ENCODE data around the gene SEZ6. TPM values are rescaled to one million over a fixed set of nuclear protein-coding genes. Genes with fewer than 3 reads are reported as not detected.

The SEZ6 gene
- total RNA-seq, 1 experiment from 2014 or later, result not detected

DNA sequence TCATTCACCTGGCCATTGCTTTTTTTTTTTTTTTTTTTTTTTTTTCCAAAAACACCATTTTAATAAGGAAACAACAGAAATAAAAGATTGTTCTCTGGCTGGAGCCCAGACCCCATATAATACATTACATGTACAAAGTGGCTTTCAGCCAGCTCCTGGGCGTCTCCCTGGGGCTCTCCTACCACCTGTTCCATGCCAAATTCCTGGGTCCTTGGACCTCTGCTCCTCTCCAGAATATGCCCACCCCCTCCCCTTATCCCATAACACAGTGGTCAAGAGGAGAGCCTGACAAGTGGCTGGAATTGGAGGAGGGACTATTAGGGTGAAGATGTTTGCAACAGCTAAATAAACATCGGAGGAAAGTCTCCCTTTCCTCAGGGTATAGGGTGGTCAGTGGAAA, 50.9 kb downstream of the SEZ6 start:
- DNase-seq (ENCODE audit: low read depth), result no peak

DNA sequence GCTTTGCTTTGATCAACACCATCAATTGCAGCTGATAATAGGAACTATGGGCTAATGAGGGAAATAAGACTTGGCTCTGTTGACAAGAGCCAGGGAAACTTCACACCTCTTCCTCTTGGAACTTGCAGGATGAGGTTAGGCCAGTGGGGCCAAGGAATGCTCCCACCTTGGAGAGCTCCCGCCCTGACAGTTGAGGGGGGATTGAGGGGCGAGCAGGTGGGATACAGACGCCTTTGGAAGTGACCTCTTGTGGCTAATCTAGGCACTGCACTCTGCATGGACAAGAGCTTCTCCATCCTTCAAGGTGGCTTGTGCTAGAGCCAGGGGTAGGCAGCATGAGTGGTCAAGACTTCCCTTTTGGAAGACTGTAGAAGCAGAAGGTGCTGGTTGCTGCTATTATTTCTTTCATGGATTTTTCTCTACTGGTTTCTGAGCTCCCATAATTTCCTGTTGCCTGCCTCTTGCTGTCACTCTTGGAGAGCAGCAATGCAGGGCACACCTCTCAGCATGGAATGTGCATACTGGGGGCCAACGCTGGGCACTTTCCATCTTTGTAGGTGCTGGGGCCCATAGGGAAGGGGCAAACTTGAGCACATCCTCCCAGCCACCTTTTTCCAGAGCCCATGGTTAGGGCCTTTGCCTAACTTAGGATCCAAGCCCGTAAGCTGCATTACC, 52.3 kb downstream of the SEZ6 start:
- peak; percentile 39 for DNase-seq (ENCODE audit: low read depth)

DNA sequence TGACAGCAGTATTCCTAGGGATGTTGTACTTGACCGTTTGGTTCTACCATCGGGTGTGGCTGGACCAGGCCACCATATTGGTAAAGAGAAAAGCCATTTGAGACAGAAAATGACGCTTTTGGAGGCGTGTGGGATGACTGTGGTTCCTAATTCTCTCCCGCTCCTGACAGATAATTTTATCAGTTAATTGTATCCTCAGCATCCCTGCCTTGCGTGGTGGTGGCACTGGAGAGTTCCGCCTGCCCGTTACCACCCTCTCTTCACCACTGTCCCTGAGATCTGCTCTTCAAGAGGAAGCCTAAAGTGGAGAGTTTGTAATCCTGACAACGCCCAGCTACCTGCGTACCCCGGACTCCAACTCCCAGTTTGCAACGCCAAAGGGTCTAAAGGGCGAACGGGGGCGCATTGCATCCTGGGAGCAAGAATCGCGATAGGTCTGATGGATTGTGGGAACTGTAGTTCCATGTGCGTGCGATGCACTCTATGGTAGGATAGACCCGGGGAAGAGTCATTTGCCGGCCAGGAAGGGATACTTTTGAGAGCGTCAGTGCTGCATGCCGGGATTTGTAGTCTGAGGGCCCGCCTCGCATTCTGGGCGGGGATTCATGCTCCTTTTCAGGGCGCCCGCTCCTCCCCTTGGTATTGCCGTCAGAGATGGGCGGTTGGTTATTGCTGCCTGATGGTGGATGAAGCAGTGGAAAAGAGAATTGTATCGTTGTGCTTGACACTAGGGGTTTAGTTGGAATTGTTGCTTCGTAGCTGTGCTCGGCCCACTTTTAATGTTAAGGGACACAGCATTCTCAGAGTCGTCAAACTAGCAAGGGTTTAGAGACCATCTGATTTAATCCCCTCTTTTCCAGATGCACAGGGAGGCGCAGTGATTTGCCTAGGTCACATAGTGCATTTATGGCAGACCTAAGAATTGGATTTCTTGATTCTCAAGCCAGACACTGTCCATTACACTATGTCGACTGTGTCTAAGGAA, 53.5 kb downstream of the SEZ6 start:
- DNase-seq (ENCODE audit: low read depth), result peak; percentile 99

DNA sequence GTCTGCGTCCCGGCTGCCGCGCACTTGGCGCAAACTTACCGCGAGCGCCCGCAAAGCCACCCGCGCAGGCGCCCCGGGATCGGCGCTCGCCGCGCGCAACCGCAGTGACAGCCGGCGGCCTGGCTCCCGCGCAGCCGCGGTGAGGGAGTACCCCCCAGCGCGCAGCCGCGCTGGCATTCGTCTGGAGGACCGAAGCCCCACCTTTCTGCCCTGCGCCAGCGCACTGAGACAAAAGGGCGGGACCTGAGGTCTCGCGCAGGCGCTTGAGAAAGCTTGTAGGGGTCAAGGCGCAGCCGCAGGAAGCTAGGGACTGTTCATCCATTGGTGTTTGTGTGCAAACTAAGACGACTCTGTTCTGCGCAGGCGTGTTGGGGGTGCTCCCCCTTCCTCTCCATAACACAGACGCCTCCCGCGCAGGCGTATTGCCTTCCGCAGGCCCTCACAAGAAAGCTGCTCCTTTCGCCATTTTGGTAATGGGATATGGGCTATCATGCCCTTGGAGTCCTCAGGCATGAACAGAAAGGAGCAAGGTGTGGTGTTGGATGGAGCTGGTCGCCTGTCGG, 54.3 kb downstream of the SEZ6 start, which contains the start of gene PHF12:
Gene PHF12, minus strand, starts transcription at position 91 of the 563 bp plus-strand sequence. CDS start 558 bp downstream, outside the sequence.
- peak; percentile 100 for DNase-seq (ENCODE audit: low read depth)

DNA sequence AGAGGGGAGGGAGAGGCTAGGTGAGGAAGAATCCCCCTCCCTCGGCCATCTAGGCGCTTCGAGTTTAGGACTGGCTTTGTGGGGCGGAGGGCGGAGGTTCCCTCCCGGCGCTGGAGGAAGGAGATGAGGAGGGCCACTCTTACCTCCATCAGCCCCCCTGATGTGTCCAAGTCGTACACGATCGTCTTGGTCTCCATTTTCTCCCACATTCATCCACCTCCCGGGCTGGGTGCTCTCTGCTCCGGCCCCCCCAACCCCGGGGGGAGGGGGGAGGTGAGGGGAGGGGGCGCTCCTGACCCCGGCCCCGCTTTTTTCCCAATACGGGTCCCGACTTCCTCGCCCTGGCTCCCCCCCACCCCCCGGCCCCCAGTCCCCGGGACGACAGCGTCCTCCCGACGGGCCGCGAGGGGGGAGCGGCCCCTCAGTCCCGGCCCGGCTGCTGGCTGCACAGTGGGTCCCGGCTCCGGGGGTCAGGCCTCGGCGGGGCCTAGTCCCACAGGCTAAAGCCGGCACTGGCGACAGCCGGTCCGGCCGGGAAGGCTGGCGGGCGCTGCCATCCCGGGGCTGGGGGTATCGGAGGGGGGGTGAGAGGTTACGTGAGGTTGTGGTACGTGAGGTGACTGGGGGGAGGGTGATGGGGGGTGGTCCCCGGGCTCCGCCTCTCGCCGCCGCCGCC, 54.9 kb downstream of the SEZ6 start:
- no peak for DNase-seq (ENCODE audit: low read depth)

DNA sequence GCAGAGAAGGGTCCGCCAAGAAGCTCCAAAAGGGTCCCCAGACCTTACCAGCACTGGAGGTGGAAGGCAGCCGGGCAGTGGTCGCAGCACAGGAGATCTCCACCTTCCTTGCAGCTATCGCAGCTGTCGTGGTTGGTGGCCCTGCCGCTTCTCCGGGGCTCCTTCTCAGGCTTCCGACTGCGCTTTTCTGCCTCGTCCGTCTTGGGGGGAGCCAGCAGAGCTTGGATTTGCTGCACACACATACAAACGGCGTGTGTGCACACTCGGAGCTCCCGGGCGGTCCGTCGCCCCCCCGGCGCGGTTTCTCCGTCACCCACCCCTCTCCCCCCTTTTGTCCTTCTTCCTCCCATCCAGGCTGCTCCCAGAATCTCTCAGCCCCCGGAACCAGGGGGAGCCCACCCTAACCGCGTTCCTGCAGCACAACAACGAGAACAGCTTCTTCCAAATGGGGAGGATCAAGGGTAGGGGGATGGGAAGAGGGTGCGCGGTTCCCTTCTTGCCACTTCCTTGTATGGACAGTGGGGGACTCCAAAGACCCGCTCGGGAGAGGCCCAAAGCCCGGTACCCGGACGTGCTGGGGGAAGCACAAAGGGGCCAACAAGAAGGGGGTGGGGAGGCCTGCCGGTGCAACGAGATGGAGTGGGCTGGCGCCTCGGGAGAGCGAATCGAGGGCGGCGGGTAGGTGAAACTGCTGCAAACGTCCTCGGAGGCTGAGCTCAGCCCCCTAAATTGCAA, 55.6 kb downstream of the SEZ6 start:
- DNase-seq (ENCODE audit: low read depth), result peak; percentile 57

DNA sequence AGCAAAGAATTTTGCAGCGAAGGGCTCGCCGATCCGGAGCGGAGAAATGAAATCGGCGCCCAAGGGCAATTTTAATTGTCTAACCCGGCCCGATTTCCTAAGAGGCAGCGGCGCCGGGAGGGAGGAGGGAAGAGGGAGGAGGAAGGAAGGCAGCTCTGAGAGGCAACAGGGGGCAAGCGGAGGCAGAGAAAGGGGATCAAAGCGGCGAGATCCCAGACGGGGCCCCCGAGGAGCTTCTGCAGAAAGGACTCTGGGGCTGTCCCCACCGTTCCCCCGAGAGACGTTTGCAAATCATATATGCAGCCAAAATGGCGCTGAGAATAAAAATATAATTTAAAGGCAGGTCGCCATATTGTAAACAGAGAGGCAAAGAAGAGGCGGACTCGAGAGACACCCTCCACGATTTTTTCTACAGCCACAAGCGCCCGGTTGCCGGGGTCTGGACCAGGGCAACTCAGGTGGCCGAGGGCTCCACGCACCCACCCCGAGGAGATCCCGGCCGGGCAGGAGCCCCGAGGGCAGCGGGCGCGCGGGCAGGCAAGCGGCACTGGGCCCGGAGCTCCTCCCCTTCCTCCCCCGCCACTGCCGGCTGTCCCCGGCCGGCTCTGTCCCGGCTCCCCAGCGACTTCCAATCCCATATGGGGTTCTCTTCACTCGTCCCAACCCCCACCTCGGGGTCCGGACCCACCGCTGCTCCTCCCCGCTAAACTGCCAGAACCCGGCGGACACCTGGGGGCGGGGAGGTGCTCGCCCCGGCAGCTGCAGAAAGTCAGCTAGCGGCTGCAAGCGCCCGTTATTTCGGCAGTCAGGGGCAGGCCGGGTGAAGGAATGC, 56.4 kb downstream of the SEZ6 start:
- DNase-seq (ENCODE audit: low read depth), result peak; percentile 61

DNA sequence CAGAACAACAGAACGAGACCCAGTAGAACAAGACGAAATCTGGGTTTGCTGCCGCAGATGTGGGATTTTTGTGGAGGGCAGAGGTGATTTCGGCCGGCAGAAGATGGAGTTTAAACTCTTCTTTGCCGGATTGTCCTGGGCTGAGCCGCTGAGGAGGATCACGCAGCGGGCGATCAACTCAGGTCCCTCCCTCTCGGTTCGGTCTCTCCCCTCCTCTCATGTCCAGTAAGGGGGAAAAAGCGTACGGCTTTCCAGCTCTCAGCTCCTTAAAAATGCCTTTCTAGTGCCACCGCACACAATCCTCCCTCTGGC, 57.0 kb downstream of the SEZ6 start:
- no peak for DNase-seq (ENCODE audit: low read depth)

DNA sequence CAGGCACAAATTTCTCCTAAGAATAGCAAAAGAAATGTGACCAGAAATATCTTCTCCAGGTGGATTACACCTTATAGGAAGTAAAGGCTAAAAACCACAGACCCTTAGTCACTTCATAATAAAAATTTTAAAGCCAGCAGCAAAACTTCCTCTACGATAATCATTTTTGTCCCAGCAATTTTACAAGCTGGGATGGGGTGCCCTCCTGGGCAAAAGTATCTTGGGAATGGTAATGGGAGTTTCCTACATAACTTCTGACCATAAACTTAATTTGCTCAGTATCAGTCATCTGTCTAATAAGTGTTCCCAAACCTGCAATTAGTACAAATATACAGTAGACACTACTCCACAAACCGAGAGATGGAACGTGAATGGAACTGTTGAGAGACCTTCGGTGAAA, 57.5 kb downstream of the SEZ6 start:
- no peak for DNase-seq (ENCODE audit: low read depth)

DNA sequence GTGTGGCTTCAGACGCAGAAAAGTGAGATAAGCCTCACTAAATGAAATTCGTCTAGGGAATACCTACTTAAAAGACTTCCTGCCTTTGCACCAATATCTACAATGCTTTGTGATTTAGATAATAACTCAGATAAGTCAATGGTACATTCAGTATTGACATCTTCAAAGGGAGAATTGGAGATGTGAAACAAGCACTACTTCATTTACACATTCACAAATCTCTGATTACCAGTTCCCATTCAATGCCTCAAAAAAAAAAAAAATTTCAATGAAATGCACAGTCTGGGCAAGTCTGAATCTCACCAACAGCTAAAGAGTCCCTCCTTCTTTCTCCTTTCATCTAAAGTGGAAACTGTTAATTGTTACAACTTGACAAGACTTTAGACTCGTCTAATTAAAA, 58.2 kb downstream of the SEZ6 start:
- DNase-seq (ENCODE audit: low read depth), result no peak

DNA sequence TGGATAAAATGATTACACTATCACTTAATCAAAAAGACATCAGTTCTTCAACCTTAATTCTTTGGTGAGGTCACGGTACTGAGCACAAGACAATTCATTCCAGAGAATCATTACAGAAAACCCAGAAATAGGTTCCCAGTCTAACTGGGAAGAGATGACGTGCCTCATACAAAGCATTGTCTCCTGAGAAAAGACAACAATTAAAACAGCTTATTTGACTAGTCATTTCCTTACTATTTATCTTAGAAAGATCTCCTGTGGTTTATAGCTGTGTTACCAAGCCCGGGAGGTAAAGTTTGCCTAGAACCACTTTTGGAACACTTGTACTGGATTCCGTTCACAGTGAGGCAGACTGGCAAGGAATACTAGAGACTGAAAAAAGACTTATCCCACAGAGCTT, 59.6 kb downstream of the SEZ6 start:
- DNase-seq (ENCODE audit: low read depth), result peak; percentile 77

DNA sequence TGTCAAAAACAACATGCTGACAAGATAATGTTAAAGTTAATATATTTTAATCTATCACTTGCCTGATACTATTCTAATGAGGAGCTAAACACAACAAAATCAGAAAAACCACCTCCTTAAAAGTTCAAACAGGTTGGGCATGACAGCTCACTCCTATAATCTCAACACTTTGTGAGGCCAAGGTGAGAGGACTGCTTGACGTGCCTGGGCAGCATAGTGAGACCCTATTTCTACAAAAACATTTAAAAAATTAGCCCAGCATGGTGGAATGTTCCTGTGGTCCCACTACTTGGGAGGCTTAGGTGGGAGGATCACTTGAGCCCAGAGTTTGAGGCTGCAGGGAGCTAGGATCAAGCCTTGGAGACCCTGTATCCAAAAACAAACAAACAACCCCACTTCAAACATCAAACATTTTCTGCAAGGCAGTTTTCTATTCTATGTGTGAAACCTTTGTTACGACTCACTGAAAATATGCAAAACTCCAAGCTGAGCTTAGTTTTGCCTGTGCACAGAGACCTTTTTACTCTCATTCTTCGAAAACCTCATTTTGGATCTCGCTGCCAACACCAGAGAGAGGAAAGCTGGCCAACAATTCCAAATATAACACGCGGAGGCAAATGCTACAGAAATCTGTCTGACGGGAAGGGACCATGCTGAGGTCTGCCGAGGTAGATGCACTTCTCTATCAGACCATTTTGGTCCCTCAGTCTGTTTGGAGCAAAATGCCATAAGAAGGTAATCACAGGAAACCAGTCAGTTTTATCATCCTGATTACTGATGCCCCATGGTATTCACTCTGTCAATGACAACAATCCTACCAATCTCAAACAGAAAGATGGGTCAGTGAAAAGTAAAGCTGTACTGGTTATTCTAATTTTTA, 60.7 kb downstream of the SEZ6 start:
- no peak for DNase-seq (ENCODE audit: low read depth)

DNA sequence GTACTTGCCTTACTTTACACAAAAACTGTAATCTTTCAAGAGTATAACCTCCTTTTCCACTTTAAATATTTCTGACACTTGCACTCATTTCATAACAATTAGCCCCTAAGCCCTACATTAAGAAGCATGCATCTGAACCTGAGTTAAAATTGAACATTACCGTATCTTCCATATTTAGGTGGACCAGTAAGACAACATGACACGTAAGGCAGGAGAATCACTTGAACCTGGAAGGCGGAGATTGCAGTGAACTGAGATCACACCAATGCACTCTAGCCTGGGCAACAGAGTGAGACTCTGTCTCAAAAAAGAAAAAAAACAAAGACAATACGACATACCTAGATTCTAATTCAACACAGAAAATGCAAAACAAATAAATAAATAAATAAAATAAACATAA, 61.5 kb downstream of the SEZ6 start:
- DNase-seq (ENCODE audit: low read depth), result no peak

DNA sequence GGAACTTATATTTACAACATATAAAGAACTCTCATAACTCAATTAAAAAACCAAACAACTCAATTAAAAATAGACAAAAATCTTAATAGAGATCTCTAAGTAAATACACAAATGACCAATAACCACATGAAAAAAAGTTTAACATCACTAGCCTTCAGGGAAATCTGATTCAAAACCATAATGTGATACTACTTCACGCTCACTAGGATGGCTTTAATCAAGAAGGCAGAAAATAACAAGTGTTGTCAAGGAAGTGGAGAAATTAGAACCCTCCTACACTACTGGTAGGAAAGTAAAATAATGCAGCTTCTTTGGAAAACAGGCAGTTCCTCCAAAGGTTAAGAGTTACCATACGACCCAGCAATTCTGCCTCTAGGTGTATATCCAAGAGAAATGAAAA, 62.9 kb downstream of the SEZ6 start:
- DNase-seq (ENCODE audit: low read depth), result no peak

DNA sequence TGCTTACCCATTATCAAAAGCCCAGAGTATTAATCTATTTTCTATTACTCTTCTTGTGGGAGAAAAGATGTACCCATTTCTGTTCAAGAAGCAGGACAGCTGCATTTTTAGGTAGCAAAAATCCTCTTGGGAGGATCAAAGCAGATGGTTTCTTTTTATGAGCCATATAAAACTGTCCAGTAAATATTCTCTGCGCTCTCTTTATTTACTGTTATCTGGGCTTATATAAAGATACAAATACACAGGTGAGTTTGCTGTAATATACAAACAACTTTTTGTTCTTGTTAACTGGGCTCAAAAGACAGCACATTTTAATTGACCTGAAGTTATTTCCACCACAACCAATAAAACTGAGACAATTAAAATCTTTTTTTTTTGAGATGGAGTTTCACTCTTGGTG, 64.6 kb downstream of the SEZ6 start:
- DNase-seq (ENCODE audit: low read depth), result no peak

DNA sequence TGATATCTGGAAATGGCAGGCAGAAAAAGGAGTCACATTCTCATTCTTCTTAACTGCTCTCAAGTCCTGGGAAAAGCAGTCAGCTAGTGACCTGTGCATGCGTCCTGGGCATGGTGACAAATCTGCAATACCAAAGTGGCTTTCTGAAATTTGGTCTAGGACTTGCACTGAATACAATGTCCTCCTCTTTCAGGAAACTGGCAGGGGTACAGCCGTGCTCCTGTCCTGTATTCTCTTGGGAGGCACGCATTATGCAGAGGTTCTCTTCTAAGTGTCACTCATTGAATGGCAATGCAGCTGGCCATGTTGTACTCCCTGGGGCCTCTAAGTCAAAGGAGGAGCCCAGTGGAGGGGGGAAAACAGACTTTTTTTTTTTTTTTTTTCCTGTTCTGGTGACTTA, 65.2 kb downstream of the SEZ6 start:
- DNase-seq (ENCODE audit: low read depth), result no peak

DNA sequence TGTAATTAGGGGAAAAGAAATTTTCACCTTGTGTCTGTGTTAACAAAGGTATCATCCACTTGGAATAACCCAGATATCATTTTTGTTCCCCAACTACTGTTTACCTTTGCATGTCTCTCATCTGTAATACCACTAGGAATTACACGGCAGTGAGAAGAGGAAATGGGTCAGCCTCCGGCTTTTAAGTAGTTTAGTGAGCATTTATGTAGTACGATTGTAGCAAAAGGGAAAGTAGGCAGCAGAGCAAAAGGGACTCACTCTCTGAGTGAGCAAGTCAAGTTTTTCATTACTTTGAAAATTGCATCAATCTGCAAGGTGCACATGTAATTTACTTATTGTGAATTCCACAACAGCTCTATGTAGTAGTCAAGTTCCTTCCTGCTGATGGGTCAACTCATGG, 65.7 kb downstream of the SEZ6 start:
- DNase-seq (ENCODE audit: low read depth), result no peak

DNA sequence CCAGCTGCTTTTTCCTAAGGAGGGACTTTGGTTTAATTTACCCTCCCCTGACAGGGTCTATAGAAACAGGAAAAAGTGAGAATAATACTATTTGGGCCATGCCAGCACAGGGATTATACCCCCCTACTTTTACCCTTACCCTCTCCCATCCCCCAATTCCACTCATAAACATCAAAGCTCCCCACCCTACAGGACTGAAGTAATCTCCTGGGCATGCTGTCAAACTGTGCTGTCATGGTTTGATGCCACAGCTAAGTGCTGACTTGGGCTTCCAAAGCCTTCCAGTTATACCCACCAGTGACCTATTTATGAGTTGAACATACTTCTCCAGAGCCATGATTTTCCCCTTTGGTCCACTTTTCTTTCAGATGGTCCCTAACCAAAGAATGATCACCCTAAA, 67.3 kb downstream of the SEZ6 start:
- DNase-seq (ENCODE audit: low read depth), result no peak

DNA sequence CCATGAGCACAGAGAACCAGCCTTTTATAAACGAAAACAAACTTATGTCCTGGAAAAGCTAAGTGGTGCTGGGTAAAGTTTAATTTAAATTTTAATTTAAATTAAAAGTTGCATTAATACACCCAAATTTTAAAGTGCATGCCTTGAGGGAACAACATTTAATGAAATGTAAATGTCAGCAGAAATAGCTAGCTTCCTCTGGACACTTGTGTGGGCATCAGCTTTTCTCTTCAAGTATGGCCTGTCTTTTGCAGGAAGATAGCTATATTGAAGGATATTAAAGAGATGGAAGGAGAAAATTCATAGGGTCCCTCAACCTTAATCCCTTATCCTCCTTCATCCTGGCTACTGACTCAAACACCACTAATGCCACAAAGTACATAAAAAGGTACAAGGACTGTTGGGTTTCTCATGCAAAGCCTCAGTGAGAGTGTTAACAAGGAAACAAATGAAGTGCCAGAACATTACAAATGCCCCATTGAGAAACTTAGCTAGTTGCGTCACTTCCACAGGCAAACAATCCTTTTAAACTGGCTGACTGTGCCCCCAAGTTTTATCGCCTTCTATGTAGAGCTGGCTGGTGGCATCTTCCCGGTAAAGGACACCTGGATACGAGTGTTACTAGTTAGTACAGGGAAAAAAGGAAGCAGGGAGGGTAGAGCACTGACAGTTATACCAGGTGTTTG, 68.6 kb downstream of the SEZ6 start:
- no peak for DNase-seq (ENCODE audit: low read depth)
